HUES48 (cell line): ENCODE results near the gene RPS21.

Source experiments
- H3K27ac ChIP-seq: one replicate; pipeline ENCODE4 v1.7.0; 2013; ENCODE audit warnings: low read depth, low read length, inconsistent platforms
- H3K27me3 ChIP-seq: 2 replicates; pipeline ENCODE4 v1.6.1; 2013; ENCODE audit warnings: mild to moderate bottlenecking, low read length; ENCODE audit not compliant: control insufficient read depth, insufficient read depth
- H3K36me3 ChIP-seq: 2 replicates; pipeline ENCODE4 v1.6.1; 2013; ENCODE audit warnings: low read length; ENCODE audit not compliant: control insufficient read depth, insufficient read depth
- H3K4me1 ChIP-seq: 2 replicates; pipeline ENCODE4 v1.6.1; 2013; ENCODE audit warnings: mild to moderate bottlenecking, low read length; ENCODE audit not compliant: control insufficient read depth, insufficient read depth
- H3K4me3 ChIP-seq: 2 replicates; pipeline ENCODE4 v1.5.1; 2013; ENCODE audit warnings: mild to moderate bottlenecking, low read depth, low read length
- H3K9ac ChIP-seq: 2 replicates; pipeline ENCODE4 v1.6.1; 2013; ENCODE audit warnings: mild to moderate bottlenecking, low read depth, low read length, moderate library complexity
- H3K9me3 ChIP-seq: 2 replicates; pipeline ENCODE4 v1.6.1; 2013; ENCODE audit warnings: low read length; ENCODE audit not compliant: control insufficient read depth, insufficient read depth

RPS21 gene

DNA sequence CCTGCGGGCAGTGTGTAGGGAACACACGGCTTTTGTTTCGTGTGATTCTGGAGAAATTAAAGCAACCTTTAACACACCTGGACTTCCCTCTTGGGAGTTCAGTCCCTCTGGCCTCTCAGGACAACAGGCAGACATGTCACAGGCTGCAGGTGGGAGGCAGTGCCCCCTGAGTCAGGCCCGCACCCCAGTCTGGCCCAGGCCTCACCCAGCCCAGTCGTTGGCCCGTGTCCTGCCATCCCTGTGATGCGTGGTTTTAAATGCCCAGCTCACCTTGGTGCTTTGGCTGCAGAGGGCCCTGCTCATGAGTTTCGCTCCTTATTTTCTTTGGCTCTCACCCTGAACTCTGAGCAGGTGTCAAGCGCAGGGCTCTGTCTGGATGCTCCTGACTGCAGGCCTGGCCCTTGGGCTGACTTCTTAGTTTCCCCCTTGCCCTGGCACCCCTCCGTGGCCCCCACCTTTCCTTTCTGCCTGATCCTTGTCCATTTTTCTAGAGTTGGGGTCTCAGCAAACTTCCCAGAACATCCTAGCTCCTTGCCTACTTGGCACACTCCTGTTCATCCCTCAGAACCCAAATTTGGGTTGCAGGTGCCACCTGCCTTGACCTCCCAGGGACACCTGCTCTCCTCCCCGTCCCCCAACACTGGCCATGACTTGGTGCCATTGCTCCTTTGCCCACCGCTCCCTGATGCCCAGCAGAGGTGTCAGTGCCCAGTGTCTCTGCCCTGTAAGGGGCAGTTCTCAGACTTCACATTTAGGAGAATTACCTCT is 22.4 kb downstream of the RPS21 start:
- peaks cover 6% of the 10 kb centered on the region; the same call in 1 of the 2 replicates for H3K27me3 ChIP-seq
- no peak overlapping the region for H3K9ac ChIP-seq
- H3K4me1 ChIP-seq = peaks cover 6% of the 10 kb centered on the region; the same call in 1 of the 2 replicates
- no peak overlapping the region for H3K4me3 ChIP-seq
- H3K36me3 ChIP-seq = no peaks in the 10 kb centered on the region
- no peak overlapping the region for H3K27ac ChIP-seq
- H3K9me3 ChIP-seq = no peaks in the 10 kb centered on the region

DNA sequence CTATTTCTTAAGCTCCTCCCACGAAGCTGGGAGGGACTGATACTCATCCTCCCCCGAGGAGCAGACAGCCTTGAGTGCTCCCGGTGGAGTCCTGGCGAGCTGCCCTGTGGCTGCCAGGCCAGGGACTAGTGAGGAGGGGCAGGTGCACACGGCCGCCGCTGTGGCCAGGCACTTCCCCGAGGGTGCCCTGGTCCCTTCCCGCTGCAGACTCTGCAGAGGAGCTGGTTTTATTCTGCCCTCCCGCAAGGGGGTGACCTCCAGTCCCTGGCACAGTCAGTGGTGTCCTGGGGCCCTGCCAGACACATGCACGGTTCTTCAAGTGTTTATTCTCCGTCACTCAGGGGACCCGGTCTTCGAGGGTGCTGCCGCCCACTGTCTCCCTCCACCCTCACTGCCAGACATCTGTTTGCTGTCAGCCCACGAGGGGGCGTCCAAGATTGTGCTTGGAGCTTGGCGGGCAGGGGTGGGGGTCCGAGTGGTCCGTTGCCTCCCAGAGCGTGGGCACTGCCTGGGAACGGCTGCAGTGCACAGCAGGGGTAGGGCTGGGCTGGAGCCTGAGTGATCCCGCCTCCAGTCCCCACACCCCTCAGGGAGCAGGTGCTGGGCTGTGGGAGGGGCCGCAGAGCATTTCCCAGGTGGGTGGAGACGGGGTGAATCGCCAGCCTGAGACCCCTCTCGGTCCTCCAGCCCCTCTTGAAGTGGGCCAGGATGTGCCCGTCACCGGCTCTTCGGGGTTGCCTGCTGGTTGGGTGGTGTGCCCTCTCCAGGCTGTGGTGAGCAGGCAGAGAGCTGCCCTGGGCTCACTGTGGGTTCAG is 23.2 kb downstream of the RPS21 start:
- Histone ChIP-seq H3K9ac (no peak overlapping the region), H3K27me3 (peaks cover 6% of the 10 kb centered on the region; the same call in 1 of the 2 replicates), H3K27ac (no peak overlapping the region), H3K36me3 (no peaks in the 10 kb centered on the region), H3K4me3 (no peak overlapping the region; the same call in 1 of the 2 replicates), H3K4me1 (peaks cover 6% of the 10 kb centered on the region; the same call in 1 of the 2 replicates), H3K9me3 (no peaks in the 10 kb centered on the region)

DNA sequence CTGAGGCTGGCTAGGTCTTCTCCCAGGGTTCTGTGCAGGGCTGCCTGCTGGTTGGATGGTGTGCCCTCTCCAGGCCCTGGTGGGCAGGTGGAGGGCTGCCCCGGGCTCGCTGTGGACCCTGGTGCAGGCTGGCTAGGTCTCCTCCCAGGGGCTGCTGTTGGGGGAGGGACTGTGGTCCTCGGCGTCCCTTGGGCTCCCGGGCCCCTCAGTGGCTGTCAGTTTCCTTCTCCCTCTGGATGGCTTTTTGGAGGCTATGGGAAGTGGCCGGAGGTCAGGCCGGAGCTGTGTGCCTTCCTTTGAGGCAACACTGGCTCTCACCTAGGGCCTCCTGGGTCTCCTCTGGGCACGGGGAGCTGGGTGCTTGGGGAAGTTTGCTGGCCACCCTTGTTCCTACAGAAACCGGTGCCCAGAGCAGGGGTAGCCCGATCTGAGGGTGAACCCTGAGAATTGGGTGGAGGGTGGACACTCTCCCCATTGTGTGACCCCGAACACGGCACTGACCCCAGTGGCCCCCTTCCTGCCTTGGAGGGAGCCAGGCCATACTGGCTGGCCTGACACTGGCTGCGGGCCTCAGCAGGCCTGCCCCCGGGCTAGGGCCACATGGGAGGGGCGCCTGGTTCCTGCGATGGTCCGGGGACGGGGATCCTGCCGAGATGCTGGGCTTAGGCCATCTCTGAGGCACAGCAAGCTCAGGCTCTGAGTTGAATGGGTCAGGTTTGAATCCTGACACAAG is 24.0 kb downstream of the RPS21 start:
- no peak overlapping the region for H3K9ac ChIP-seq
- no peak overlapping the region for H3K27ac ChIP-seq
- H3K27me3 ChIP-seq = peaks cover 6% of the 10 kb centered on the region; the same call in 1 of the 2 replicates
- no peak overlapping the region for H3K4me3 ChIP-seq
- H3K9me3 ChIP-seq = no peaks in the 10 kb centered on the region
- H3K36me3 ChIP-seq = no peaks in the 10 kb centered on the region
- peaks cover 6% of the 10 kb centered on the region; the same call in 1 of the 2 replicates for H3K4me1 ChIP-seq

DNA sequence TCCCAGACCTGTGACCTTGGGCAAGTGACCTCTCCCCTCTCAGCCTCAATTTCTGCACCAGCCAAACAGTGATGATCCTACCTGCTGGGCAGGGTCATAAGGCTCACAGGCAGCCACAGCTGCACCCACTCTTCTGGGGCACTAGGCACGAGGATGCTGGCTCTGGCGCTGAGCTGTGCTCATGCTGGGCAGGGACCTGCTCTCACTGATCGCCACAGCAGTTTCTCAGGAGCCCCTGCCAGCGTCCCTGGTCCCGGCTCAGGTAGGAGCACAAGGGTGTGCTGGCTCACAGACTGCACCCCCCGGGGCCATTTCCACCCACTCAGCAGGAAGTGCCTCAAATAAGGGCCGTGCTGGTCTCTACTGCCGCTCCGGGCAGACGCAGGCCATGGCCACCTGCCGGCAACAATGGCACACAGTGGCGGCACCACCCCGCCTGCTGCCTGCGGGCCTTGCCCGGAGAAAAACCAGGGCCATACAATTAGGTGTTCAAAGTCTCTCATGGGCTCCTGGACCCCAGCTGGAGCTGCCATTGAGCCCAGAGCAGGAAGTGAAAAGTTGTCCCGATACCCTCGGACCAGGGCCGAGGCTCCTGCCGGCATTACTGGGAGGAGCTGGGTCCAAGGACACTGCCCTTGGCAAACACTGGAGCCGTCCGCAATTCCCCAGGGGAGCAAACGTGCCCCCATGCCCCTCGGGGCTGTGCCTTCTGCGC is 24.7 kb downstream of the RPS21 start:
- H3K4me3 ChIP-seq = no peak overlapping the region
- H3K27me3 ChIP-seq = peaks cover 6% of the 10 kb centered on the region; the same call in 1 of the 2 replicates
- H3K9ac ChIP-seq = no peak overlapping the region
- no peak overlapping the region for H3K27ac ChIP-seq
- H3K4me1 ChIP-seq = peaks cover under 1% of the 10 kb centered on the region; the same call in 1 of the 2 replicates
- H3K9me3 ChIP-seq = no peaks in the 10 kb centered on the region
- H3K36me3 ChIP-seq = no peaks in the 10 kb centered on the region

DNA sequence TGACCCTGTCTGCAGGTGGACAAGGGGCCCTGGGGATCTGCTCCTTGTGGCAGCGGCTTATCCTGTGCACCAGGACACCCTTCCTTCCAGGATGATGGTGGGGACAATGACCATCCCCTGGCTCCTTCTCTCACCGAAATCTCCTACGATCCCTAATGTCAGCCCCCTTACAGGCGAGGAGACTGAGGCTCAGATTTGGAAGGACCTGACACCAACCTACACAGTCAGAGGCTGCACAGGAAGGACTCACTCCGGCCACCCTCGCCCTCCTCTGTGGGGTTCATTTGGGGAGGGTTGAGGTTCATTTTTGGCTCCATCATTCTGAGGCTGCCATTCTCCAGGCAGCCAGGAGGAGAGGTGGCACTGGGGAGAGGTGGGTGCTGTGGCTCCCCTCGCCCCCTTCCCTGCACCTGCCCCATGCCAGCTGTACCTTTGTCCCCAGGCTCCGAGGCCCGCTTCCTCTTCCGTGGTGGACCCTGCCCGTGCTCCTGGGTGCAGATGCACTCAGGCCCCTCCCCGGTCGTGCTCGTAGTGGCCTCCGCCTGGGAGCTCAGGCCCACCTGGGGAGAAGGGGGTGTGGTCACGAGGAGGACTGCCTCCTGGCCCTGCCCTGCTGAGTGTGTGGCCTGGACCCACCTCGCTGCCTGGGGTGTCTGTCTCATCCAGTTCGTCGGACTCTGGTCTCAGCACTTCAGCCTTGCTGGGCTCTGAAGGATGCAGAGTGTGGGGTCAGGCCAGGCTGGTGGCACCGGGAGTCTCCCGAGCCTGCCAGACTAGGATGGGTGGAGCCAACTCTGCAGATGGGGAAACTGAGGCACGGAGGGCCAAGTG is 25.5 kb downstream of the RPS21 start:
- Histone ChIP-seq H3K4me3 (no peak overlapping the region), H3K36me3 (no peaks in the 10 kb centered on the region), H3K9ac (no peak overlapping the region), H3K27me3 (peaks cover 6% of the 10 kb centered on the region; the same call in 1 of the 2 replicates), H3K4me1 (no peaks in the 10 kb centered on the region; the same call in 1 of the 2 replicates), H3K27ac (no peak overlapping the region), H3K9me3 (no peaks in the 10 kb centered on the region)

DNA sequence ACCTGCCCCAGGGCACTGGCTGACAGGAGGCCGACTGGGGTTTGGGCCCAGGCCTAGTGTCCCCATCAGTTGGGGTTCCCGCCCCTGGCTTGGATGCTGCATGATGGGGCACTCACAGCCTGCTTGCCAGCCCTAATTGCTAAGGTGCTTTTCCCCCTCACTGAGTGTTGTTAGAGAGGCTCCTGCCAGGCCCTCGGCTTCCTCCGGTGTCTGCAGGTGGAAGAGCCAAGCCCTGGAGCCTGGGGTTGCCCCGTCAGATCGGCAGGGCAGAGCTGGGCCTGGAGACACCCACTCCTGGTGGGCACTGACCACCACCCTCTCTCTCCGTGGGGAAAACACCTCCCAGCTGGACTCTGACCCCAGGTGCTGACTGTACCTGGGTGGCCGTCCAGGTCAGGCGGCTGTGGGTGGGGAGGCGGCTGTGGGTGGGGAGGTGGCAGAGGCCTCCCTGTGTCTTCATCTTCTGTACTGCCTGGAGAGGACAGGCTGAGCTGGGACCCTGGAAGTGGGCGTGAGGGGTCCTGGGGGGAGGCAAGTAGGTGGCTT is 26.2 kb downstream of the RPS21 start:
- no peak overlapping the region for H3K4me3 ChIP-seq
- H3K36me3 ChIP-seq = no peaks in the 10 kb centered on the region
- H3K9ac ChIP-seq = no peak overlapping the region
- H3K27ac ChIP-seq = no peak overlapping the region
- H3K27me3 ChIP-seq = peaks cover 2% of the 10 kb centered on the region; the same call in 1 of the 2 replicates
- no peaks in the 10 kb centered on the region for H3K9me3 ChIP-seq
- no peaks in the 10 kb centered on the region for H3K4me1 ChIP-seq

DNA sequence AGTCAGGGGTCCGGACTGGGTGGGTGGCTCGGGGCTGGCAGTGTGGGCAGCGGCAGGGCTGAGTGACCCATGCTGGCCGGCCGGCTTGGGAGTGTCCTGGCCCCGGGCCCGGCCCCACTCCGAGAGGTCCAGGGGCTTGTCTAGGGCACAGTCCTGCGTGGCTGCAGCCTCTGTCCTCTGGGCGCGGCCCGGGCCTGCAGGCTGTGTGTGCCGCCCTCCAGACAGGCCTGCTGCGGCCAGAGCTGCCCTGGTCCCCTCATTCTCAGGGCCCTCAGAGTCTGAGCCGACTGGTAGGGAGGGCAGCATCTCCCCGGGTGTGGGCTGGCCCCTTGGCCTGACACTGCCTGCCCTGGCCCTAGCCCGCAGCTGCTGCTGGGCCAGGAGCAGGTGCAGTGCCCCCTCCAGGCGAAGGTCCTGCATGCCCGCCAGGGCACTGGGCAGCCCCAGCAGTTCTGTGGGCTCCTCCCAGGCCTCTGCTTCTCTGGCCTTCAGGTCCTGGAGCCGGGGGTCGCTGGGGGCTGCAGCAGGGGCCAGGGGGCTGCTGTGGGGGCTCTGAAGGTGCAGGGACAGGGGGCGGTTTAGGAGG is 27.1 kb downstream of the RPS21 start:
- Histone ChIP-seq H3K27ac (no peak overlapping the region), H3K36me3 (no peaks in the 10 kb centered on the region), H3K27me3 (no peaks in the 10 kb centered on the region), H3K4me3 (no peak overlapping the region), H3K9me3 (no peaks in the 10 kb centered on the region), H3K9ac (no peak overlapping the region), H3K4me1 (no peaks in the 10 kb centered on the region)

DNA sequence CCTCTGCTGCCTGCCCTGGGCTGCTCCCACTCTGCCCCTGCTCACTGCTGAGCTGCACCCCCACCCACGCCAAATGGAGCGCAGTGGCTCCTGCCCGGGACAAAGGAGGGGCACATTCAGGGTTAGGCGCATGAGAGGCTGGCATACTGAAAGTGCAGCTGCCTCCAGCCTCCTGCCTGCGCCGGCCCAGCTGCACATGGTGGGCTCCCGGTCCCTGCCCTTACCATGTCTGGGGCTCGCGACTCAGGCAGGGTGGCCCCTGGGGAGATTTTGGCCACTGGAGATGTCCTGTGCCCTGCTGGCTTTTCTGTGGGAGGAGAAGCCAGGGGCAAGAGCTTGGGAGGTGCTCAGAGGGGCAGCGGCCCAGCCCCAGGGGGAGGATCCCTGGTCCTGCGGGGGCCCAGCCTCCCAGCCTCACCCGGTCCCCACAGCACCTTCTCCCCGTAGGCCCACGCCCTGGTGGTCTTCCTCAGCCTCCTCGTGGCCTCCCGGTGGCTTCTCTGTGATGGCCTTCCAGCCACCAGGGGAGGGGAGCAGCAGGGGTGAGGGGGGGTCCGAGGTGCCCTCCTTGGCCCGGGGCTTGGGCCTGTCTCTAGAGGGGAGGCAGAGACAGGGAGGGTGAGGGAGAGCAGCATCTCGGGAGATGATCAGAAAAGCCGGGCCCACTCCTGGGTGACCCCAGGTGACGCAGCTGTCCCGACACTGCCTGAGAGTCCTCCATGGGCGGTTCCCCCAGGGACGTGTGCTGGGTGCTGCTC is 28.6 kb downstream of the RPS21 start:
- H3K27me3 ChIP-seq = no peaks in the 10 kb centered on the region
- no peaks in the 10 kb centered on the region for H3K9me3 ChIP-seq
- no peak overlapping the region for H3K9ac ChIP-seq
- no peak overlapping the region for H3K4me3 ChIP-seq
- H3K4me1 ChIP-seq = no peaks in the 10 kb centered on the region
- no peak overlapping the region for H3K27ac ChIP-seq
- H3K36me3 ChIP-seq = no peaks in the 10 kb centered on the region
